ENCODE data around the gene NUP62. TPM values are rescaled to one million over a fixed set of nuclear protein-coding genes. Genes with fewer than 3 reads are reported as not detected.

NUP62 gene
- polyA plus RNA-seq, 1 donor (not counting 4 experiments of a cell fraction or from before 2014, with no cell fraction given): 12.9 TPM

GRCh38 chr19:49910179-49910578 is 19.1 kb downstream of the NUP62 start:
- Histone ChIP-seq H3K4me2 (ENCODE audit: control insufficient read depth, extremely low read depth, insufficient read depth, low read depth, low read length) (no peak overlapping the region), H3K27ac (ENCODE audit: control insufficient read depth, insufficient read depth, low read length) (no peak overlapping the region), H2AFZ (ENCODE audit: control insufficient read depth, low read length) (no peak overlapping the region), H3K9me1 (ENCODE audit: control insufficient read depth, extremely low read depth, insufficient read depth, low read length) (no peaks in the 10 kb centered on the region), H3K4me3 (ENCODE audit: control insufficient read depth in 2 of 3, extremely low read depth in 1 of 3, insufficient read depth in 2 of 3, low read depth in 1 of 3, low read length in 3 of 3) (no peak overlapping the region), H3K79me2 (ENCODE audit: control insufficient read depth, insufficient read depth, low read length) (peaks cover 6% of the 10 kb centered on the region), H3K9ac (ENCODE audit: control insufficient read depth, extremely low read depth, insufficient read depth, low read length) (no peak overlapping the region), H3K9me3 (ENCODE audit: control insufficient read depth, low read depth, low read length) (no peaks in the 10 kb centered on the region), H3K27me3 (ENCODE audit: control insufficient read depth, extremely low read depth, insufficient read depth, low read length) (no peaks in the 10 kb centered on the region), H4K20me1 (ENCODE audit: control insufficient read depth, extremely low read depth, insufficient read depth, low read length) (peaks cover 8% of the 10 kb centered on the region), H3K4me1 (ENCODE audit: control insufficient read depth, extremely low read depth, insufficient read depth, low read length) (no peaks in the 10 kb centered on the region), H3K36me3 (ENCODE audit: control insufficient read depth in 2 of 2, extremely low read depth in 1 of 2, insufficient read depth in 2 of 2, low read length in 2 of 2) (peaks cover 21 to 36% of the 10 kb centered on the region in 2 experiments)
- no peak for FAIRE-seq
- TF ChIP-seq, protein P1, sequence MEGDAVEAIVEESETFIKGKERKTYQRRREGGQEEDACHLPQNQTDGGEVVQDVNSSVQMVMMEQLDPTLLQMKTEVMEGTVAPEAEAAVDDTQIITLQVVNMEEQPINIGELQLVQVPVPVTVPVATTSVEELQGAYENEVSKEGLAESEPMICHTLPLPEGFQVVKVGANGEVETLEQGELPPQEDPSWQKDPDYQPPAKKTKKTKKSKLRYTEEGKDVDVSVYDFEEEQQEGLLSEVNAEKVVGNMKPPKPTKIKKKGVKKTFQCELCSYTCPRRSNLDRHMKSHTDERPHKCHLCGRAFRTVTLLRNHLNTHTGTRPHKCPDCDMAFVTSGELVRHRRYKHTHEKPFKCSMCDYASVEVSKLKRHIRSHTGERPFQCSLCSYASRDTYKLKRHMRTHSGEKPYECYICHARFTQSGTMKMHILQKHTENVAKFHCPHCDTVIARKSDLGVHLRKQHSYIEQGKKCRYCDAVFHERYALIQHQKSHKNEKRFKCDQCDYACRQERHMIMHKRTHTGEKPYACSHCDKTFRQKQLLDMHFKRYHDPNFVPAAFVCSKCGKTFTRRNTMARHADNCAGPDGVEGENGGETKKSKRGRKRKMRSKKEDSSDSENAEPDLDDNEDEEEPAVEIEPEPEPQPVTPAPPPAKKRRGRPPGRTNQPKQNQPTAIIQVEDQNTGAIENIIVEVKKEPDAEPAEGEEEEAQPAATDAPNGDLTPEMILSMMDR (optimal IDR thresholded peaks at IDR 0.05 in 1 of 3, IDR thresholded peaks at IDR 0.05 in 1 of 3, conservative IDR thresholded peaks at IDR 0.05 in 1 of 3; ENCODE audit: extremely low read depth in 1 of 3, insufficient read depth in 2 of 3, low read length in 3 of 3): no peak
- dilution Hi-C loops (cut with MboI; ENCODE audit: extremely low pct_ligation_motif_present, low sequenced_read_pairs): no loop called here
- DNase-seq (ENCODE audit: low read depth, low spot score): no peak

DNA sequence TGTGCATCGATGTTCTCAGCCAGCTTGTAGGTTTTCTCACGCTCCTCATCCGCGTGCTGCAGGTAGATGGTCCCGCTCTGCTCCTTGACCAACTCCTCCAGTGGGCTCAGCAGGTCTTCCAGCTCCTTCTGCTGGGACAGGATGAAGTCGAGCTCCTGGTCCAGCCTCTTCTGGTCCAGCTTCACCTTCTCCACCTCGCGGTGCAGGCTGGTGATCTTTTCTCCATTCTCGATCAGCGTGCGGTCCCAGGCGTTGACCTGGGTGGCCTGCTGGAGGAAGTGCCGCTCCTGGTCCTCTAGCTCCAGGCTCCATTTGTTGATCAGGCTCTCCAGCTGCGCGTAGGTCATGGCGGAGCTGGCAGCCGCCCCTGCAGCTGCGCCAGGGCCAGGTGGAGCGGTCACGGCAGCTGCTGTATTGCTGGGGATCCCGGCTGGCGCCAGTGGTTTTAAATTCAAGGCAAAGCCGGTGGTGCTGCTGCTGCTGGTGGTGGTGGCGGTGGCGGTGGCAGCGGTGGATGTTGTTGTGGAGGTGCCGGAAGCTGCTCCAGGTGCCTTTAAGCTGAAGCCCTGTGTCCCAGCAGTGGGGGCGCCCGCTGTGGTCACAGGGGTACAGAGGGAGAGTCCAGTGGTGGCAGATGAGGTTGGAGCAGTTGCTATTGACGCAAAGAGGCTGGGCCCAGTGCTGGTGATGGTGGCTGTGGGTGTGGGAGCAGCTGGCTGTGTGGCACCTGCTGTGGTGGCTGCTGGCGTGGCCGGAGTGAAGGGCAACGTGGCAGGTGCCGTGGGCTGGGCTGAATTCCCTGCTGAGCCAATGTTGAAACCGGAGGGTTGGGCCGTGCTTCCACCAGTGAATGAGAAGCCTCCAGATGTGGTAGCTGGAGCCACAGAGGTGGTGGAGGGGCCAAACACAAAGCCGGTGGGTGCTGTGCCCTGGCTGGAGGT is 20.6 kb downstream of the NUP62 start:
- FAIRE-seq (no peak), DNase-seq (ENCODE audit: low read depth, low spot score) (no peak)
- dilution Hi-C loops (cut with MboI; ENCODE audit: extremely low pct_ligation_motif_present, low sequenced_read_pairs): no loop called here
- no peak overlapping the region for H2AFZ ChIP-seq (ENCODE audit: control insufficient read depth, low read length)
- no peaks in the 10 kb centered on the region for H3K9me1 ChIP-seq (ENCODE audit: control insufficient read depth, extremely low read depth, insufficient read depth, low read length)
- H3K36me3 ChIP-seq (ENCODE audit: control insufficient read depth in 2 of 2, extremely low read depth in 1 of 2, insufficient read depth in 2 of 2, low read length in 2 of 2): peaks cover 16 to 28% of the 10 kb centered on the region in 2 experiments
- H3K27me3 ChIP-seq (ENCODE audit: control insufficient read depth, extremely low read depth, insufficient read depth, low read length): no peaks in the 10 kb centered on the region
- H4K20me1 ChIP-seq (ENCODE audit: control insufficient read depth, extremely low read depth, insufficient read depth, low read length): peaks cover 6% of the 10 kb centered on the region
- H3K9me3 ChIP-seq (ENCODE audit: control insufficient read depth, low read depth, low read length): no peaks in the 10 kb centered on the region
- H3K4me2 ChIP-seq (ENCODE audit: control insufficient read depth, extremely low read depth, insufficient read depth, low read depth, low read length): no peak overlapping the region
- no peaks in the 10 kb centered on the region for H3K4me1 ChIP-seq (ENCODE audit: control insufficient read depth, extremely low read depth, insufficient read depth, low read length)
- no peak overlapping the region for H3K4me3 ChIP-seq (ENCODE audit: control insufficient read depth in 2 of 3, extremely low read depth in 1 of 3, insufficient read depth in 2 of 3, low read depth in 1 of 3, low read length in 3 of 3)
- no peak overlapping the region for H3K27ac ChIP-seq (ENCODE audit: control insufficient read depth, insufficient read depth, low read length)
- no peak overlapping the region for H3K9ac ChIP-seq (ENCODE audit: control insufficient read depth, extremely low read depth, insufficient read depth, low read length)
- H3K79me2 ChIP-seq (ENCODE audit: control insufficient read depth, insufficient read depth, low read length): peaks cover 2% of the 10 kb centered on the region
- TF ChIP-seq EZH2 (IDR thresholded peaks at IDR 0.05; ENCODE audit: low read length): no peak
- TF ChIP-seq, protein P1 (optimal IDR thresholded peaks at IDR 0.05 in 1 of 3, IDR thresholded peaks at IDR 0.05 in 1 of 3, conservative IDR thresholded peaks at IDR 0.05 in 1 of 3; ENCODE audit: extremely low read depth in 1 of 3, insufficient read depth in 2 of 3, low read length in 3 of 3): no peak

All from keratinocyte (primary cell).